Left lung (tissue), 10 donors: ENCODE results near the gene CTSF. TPM values are rescaled to one million over a fixed set of nuclear protein-coding genes. Genes with fewer than 3 reads are reported as not detected.

ENCODE experiments used
- ATAC-seq: fragments of 200-7000 bp; cut with Tn5 transposase; one replicate; pipeline ENCODE4 v1.9.1; 2020; ENCODE audit warnings: moderate library complexity
- DNase-seq, 4 donors: peaks; one replicate each; pipeline ENCODE4 v3.0.0-alpha.2; 2013 to 2020
- H3K27ac ChIP-seq, 2 donors: fragments of 200-600 bp; sonication (generic) in 1 of 2; one replicate each; pipeline versions ENCODE4 v1.5.0 to v1.8.0; 2020 to 2021
- H3K27me3 ChIP-seq, 2 donors: fragments of 200-600 bp; sonication (generic) in 1 of 2; one replicate each; pipeline versions ENCODE4 v1.5.0 to v1.8.0; 2020 to 2021
- H3K36me3 ChIP-seq, 2 donors: fragments of 200-600 bp; sonication (generic) in 1 of 2; one replicate each; pipeline versions ENCODE4 v1.5.0 to v1.8.0; 2020 to 2021
- H3K4me1 ChIP-seq, 2 donors: fragments of 200-600 bp; one replicate each; pipeline ENCODE4 v1.8.0; 2021
- H3K4me3 ChIP-seq, 2 donors: fragments of 200-600 bp; sonication (generic) in 1 of 2; one replicate each; pipeline versions ENCODE4 v1.5.0 to v1.8.0; 2020 to 2021; ENCODE audit warnings: mild to moderate bottlenecking in 1 of 2
- H3K9me3 ChIP-seq, 2 donors: fragments of 200-600 bp; sonication (generic) in 1 of 2; one replicate each; pipeline versions ENCODE4 v1.5.0 to v1.8.0; 2020 to 2021
- intact Hi-C, 2 donors: fragments of 100-400 bp; cut with DNase I; formaldehyde crosslinking; loops; one replicate each; pipeline versions ENCODE4 v1.11.2 to v1.14.2; 2022
- polyA plus RNA-seq, 6 donors: library from polyadenylated mRNA; unstranded; fragments of 120-200 nt; gene quantifications; one replicate each; pipeline ENCODE4 v1.2.1, GENCODE V29; 2013; ENCODE audit not compliant: insufficient read length in 6 of 6
- total RNA-seq, 2 donors: library from RNA; stranded (reverse); fragmentation: NEBNext Ultra II Directional; extraction: Animal tissue kit (Norgen Biotek cat#: 25700); gene quantifications; one replicate each; pipeline ENCODE4 v1.2.1, GENCODE V29; 2021
- TF ChIP-seq, protein P1 (sequence below), 2 donors: fragments of 200-600 bp; sonication (generic) in 1 of 2; IDR thresholded peaks; one replicate each; pipeline versions ENCODE4 v1.5.0 to v1.8.0; 2021; ENCODE audit warnings: antibody characterized with exemption in 2 of 2
- donor health status: DM: no; HTN: yes; CAD: no.
- donor health status: DM: no; HTN: no; CAD: no.

Gene CTSF
- total and polyA plus RNA-seq, 8 donors = 10.8 to 56.9 (median 42.7) TPM

DNA sequence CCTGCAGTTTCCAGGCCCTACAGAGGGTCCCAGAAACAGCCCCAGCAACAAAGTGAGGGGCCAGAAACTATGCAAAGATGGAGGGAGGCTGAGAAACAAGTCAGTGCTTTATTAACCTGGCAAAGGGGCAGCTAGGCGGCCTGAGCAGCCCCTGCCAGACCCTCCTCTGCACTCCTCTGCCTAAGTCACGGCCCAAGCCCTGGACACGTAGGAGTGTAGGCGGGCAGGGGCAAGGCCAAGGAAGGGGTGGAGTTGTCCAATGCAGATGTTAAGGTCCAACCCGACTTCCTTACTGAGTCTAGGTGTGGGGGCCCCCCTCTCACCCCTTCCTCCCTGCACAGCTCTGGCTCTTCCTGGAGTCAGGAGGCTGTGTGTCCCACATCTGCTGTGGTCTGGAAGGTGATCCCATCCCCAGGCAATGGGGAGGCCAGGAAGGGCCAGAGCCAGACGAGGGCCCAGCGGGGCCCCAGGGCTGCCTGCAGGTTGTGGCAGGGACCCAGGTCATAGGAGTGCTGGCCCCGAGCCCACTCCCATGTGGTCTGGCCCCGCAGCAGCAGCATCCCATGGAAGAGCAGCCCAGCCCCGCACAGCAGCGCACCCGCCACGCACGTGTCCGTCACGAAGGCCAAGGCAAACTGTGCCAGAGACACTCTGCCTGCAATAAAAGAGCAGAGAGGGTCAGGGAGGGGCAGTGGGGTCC is 29.1 kb downstream of the CTSF start:
- TF ChIP-seq, protein P1, sequence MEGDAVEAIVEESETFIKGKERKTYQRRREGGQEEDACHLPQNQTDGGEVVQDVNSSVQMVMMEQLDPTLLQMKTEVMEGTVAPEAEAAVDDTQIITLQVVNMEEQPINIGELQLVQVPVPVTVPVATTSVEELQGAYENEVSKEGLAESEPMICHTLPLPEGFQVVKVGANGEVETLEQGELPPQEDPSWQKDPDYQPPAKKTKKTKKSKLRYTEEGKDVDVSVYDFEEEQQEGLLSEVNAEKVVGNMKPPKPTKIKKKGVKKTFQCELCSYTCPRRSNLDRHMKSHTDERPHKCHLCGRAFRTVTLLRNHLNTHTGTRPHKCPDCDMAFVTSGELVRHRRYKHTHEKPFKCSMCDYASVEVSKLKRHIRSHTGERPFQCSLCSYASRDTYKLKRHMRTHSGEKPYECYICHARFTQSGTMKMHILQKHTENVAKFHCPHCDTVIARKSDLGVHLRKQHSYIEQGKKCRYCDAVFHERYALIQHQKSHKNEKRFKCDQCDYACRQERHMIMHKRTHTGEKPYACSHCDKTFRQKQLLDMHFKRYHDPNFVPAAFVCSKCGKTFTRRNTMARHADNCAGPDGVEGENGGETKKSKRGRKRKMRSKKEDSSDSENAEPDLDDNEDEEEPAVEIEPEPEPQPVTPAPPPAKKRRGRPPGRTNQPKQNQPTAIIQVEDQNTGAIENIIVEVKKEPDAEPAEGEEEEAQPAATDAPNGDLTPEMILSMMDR (IDR thresholded peaks at IDR 0.05) = no peak
- H3K9me3 ChIP-seq = no peaks in the 10 kb centered on the region
- H3K4me1 ChIP-seq = peaks cover 0 to 21% of the 10 kb centered on the region in 2 donors
- no peak for DNase-seq
- H3K4me3 ChIP-seq = no peak overlapping the region
- intact Hi-C loops = no loop called here
- no peak for ATAC-seq
- no peaks in the 10 kb centered on the region for H3K27me3 ChIP-seq
- peaks cover 0 to 79% of the 10 kb centered on the region in 2 donors for H3K36me3 ChIP-seq
- no peak overlapping the region for H3K27ac ChIP-seq

DNA sequence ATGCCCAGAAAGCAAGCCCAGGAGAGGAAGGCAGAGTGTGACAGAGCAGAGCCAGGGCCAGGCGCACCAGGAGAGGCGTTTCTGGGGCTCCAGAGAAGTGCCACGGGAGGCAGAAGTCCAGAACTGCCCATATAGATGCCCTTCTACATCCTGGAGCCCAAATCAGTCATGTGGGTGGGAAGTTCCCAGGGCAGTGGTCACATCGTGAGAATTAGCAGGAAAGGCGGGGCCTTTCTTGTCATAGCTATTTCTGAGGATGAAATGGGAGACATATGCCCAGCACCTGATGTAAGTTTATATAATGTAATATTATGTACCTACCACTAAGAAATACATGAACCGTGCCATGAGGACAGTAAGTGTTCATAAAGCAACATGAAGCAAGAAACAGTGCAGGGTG is 35.6 kb downstream of the CTSF start:
- DNase-seq (peak in 1 of 4 donors; percentile 46), ATAC-seq (no peak)
- intact Hi-C loops = no loop called here
- H3K36me3 ChIP-seq = peaks cover 0 to 61% of the 10 kb centered on the region in 2 donors
- H3K27me3 ChIP-seq = no peaks in the 10 kb centered on the region
- no peaks in the 10 kb centered on the region for H3K4me1 ChIP-seq
- no peaks in the 10 kb centered on the region for H3K9me3 ChIP-seq
- no peak overlapping the region for H3K4me3 ChIP-seq
- TF ChIP-seq, protein P1 (IDR thresholded peaks at IDR 0.05) = no peak
- H3K27ac ChIP-seq = no peak overlapping the region

DNA sequence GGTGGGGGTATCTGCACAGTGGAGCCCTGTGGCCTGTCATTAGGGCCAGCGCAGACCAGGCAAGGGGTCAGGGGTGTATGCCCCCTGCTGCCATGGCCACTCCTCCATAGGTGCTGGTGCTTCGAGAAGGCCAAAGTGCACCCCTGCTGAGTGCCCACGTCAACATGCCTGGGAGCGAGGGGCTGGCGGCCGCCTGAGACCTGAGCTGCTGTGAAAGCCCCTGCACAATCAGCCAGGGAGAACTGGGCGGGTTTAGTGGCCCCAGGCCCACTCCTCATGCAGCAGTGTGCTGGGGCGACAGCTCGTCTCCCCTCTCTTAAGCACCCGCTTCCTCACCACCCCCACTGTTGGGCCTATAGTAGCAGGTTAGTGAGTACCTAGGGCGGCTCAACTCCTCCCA is 36.6 kb downstream of the CTSF start:
- Histone ChIP-seq H3K9me3 (no peaks in the 10 kb centered on the region), H3K27me3 (no peaks in the 10 kb centered on the region), H3K36me3 (peaks cover 0 to 62% of the 10 kb centered on the region in 2 donors), H3K4me1 (no peaks in the 10 kb centered on the region), H3K27ac (no peak overlapping the region), H3K4me3 (no peak overlapping the region)
- TF ChIP-seq, protein P1 (IDR thresholded peaks at IDR 0.05) = no peak
- intact Hi-C loops = no loop called here
- DNase-seq = peak in 1 of 4 donors; percentile 60
- ATAC-seq = no peak

DNA sequence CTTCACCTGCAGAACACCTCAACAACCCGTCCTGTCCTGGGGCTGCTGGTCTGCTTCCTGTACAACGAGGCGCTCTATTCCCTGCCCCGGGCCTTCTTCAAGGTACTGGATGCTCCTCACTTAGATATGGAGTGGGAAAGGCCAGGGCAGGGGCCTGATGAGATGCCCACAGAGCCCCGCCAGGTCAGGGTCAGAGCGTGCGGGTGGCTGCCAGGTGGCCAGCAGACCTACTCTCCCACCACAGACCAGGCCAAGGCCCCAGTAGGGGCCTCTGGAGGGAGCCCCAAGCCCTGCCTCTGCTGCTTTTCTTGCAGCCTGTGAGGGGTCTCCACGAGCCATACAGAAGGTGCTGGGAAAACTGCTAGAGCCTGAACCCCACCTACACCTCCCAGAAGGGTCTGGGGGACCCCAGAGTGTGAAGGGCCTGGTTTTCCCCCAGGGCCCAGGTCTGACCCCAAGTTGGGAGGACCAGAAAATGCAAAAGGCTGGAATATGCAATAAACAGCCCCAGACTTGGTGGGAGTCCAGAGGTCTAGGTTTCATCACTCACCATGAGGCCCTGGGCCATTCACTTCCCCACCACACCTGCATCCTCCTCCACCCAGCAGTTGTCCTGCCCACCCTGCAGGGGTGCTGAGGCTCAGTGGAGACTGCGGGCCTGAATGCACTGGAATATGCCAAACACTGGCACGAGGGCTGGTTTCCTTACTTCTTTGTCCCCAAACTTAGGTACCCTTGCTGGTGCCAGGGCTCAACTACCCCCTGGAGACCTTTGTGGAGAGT is 37.3 kb downstream of the CTSF start:
- Histone ChIP-seq H3K36me3 (peaks cover 0 to 62% of the 10 kb centered on the region in 2 donors), H3K9me3 (no peaks in the 10 kb centered on the region), H3K27ac (no peak overlapping the region), H3K4me3 (no peak overlapping the region), H3K4me1 (no peaks in the 10 kb centered on the region), H3K27me3 (no peaks in the 10 kb centered on the region)
- DNase-seq (peak in 1 of 4 donors; percentile 49), ATAC-seq (no peak)
- intact Hi-C loops = no loop called here
- TF ChIP-seq, protein P1 (IDR thresholded peaks at IDR 0.05) = no peak

DNA sequence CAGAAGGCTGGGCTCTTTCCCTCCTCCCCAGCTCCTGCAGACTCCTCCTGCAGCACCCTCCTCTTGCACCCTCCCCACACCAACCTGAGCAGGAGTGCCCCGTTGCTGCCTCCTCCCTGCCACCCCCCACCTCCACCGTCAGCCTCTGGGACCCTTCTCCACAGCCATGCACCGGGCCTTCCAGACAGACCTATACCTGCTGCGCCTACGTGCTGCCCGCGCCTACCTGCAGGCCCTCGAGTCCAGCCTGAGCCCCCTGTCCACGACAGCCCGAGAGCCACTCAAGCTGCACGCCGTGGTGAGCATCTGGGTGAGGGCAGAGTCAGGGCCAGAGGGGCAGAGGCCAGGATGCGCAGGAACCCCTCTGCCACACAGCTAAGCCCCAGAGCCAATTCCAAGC is 38.8 kb downstream of the CTSF start:
- H3K4me3 ChIP-seq = no peak overlapping the region
- no peaks in the 10 kb centered on the region for H3K4me1 ChIP-seq
- TF ChIP-seq, protein P1 (IDR thresholded peaks at IDR 0.05) = no peak
- peak in 1 of 4 donors; percentile 49 for DNase-seq
- no peaks in the 10 kb centered on the region for H3K27me3 ChIP-seq
- H3K36me3 ChIP-seq = peaks cover 0 to 52% of the 10 kb centered on the region in 2 donors
- intact Hi-C loops = no loop called here
- no peak for ATAC-seq
- H3K27ac ChIP-seq = no peak overlapping the region
- no peaks in the 10 kb centered on the region for H3K9me3 ChIP-seq
